Fibroblast of pulmonary artery (primary cell): ENCODE results near the gene POGLUT2.

Source experiments
- DNase-seq: peaks from one replicate; pipeline ENCODE4 v3.0.0-alpha.2; 2010; ENCODE audit warnings: low read depth
- H3K4me3 ChIP-seq: replicated peaks from 2 replicates; pipeline ENCODE4 v1.5.1; 2011; ENCODE audit warnings: low read depth, mild to moderate bottlenecking, control low read depth, low read length, moderate library complexity
- TF ChIP-seq, protein P1 (sequence below): IDR thresholded peaks from 2 replicates; pipeline ENCODE4 v1.5.1; 2011; ENCODE audit warnings: mild to moderate bottlenecking, control low read depth, low read length, inconsistent platforms; ENCODE audit errors: missing control alignments

Gene POGLUT2

DNA sequence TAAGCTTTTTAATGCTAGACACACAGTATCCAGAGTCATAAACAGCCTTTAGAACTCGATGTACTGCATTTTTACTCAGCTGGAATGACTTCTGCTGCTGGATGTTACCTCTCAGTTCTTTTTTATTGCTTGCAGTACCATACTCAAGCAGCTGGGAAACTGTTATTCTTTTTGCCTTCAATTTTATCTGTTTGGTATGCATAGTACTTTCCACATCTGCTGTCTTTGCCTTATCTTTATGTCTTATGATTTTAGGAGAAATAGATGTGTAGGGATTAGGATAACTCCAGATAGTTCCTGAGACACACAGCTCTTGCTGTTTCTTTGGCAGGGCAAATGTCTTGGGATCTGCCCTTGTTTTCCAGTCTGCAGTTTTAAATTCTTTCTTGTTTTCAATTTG is 56.7 kb downstream of the POGLUT2 start:
- no peak for DNase-seq
- TF ChIP-seq, protein P1, sequence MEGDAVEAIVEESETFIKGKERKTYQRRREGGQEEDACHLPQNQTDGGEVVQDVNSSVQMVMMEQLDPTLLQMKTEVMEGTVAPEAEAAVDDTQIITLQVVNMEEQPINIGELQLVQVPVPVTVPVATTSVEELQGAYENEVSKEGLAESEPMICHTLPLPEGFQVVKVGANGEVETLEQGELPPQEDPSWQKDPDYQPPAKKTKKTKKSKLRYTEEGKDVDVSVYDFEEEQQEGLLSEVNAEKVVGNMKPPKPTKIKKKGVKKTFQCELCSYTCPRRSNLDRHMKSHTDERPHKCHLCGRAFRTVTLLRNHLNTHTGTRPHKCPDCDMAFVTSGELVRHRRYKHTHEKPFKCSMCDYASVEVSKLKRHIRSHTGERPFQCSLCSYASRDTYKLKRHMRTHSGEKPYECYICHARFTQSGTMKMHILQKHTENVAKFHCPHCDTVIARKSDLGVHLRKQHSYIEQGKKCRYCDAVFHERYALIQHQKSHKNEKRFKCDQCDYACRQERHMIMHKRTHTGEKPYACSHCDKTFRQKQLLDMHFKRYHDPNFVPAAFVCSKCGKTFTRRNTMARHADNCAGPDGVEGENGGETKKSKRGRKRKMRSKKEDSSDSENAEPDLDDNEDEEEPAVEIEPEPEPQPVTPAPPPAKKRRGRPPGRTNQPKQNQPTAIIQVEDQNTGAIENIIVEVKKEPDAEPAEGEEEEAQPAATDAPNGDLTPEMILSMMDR: no peak

More for the DNA sequence above, 56.7 kb downstream of the POGLUT2 start:
- H3K4me3 ChIP-seq: no peak overlapping the region
